H54 (cell line): ENCODE results near the gene TTC39C.
"Not testable (repeated sequence)": the region's sequence is repeated elsewhere in the genome, so short reads cannot be mapped to it uniquely, and the experiment has no call there.

ENCODE experiments used
- DNase-seq: peaks from one replicate; pipeline ENCODE4 v3.0.0; 2011; ENCODE audit warnings: low spot score, mixed read lengths; ENCODE audit not compliant: insufficient read length
- FAIRE-seq: peaks from 3 replicates; lab custom pipeline; 2011; peaks lifted over from hg19 to GRCh38; lab: Jason Lieb, UNC
- POLR2A ChIP-seq: IDR thresholded peaks from 2 replicates; pipeline ENCODE4 v1.6.1; 2011; ENCODE audit warnings: low read depth, mild to moderate bottlenecking, low read length

The TTC39C gene

GRCh38 chr18:24060644-24061043 lies 46.1 kb downstream of the TTC39C start:
- FAIRE-seq (no peak), DNase-seq (no peak)
- TF ChIP-seq POLR2A: no peak

GRCh38 chr18:24063121-24063731 lies 48.7 kb downstream of the TTC39C start:
- no peak for TF ChIP-seq POLR2A
- DNase-seq: peak; percentile 9
- FAIRE-seq: no peak

GRCh38 chr18:24064391-24065100 lies 50.0 kb downstream of the TTC39C start:
- DNase-seq (peak; percentile 5), FAIRE-seq (peak; percentile 87)
- no peak for TF ChIP-seq POLR2A

GRCh38 chr18:24065906-24066305 lies 51.4 kb downstream of the TTC39C start:
- DNase-seq: no peak
- no peak for TF ChIP-seq POLR2A
- FAIRE-seq: no peak

DNA sequence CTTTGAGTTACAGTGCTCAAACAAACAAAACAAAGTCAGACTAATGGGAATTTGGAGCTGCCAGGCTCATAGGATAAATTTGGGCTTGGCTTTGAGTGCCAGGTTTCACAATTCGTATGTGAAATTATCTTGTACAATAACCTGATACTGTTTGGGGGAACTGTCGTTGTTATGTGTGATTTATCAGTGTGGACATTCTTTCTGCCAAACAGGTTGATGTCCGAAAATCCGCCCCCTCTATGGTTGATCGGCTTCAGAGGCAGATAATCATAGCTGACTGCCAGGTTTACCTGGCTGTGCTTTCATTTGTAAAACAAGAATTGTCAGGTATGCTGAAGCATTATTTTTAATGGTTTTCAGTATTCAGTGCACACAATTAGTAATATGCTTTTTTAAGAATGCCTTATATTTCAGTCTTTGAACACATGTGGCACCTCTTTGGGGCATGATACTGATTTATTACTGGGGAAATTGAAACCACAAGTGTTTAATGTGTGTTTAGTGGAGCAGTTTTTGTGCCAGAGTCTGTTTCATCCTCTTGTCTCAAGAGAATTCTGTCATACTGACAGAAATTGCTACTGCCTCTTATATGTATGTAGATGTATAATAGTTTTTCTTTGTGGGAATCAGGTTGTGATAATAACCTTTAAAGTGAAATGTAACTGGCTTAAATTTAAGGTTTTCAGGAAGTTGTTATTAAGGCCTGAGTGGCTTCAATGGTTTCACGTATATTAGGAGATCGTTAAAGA lies 54.6 kb downstream of the TTC39C start:
- DNase-seq: no peak
- FAIRE-seq: no peak
- TF ChIP-seq POLR2A: no peak

DNA sequence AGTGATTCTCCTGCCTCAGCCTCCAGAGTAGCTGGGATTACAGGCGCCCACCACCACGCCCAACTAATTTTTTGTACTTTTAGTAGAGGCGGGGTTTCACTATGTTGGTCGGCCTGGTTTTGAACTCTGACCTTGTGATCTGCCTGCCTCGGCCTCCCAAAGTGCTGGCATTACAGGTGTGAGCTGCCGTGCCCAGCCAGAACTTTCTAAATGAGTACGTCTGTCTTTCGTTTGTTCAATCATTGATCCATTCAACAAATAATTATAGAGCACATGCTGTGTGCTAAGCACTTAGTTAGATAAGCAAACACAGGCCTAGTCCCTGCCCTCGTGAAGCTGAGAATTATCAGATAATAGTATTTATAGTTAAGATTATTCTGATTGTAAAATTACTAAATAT lies 56.5 kb downstream of the TTC39C start:
- TF ChIP-seq POLR2A: no peak
- FAIRE-seq: no peak
- no peak for DNase-seq

GRCh38 chr18:24071779-24072178 lies 57.2 kb downstream of the TTC39C start:
- FAIRE-seq (no peak), DNase-seq (no peak)
- no peak for TF ChIP-seq POLR2A

DNA sequence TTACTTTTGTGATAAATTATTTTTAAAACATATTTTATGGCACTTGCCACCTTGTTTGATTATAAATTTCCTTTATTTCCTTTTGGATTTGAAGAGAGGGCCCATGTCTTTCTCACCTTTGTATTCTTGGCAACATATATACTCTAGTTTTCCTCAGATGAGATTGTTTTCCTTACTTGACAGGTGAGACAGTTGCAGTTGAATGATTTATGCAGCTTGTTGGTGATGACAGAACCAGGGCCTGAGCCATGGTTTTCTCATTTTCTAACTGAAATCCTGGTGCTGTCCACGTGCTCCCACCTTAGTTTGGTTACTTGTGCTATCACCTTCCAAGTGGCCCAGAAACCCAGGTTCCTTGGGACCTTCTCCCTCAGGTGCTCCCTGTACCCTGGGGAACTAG lies 58.2 kb downstream of the TTC39C start:
- no peak for TF ChIP-seq POLR2A
- no peak for FAIRE-seq
- DNase-seq: no peak

DNA sequence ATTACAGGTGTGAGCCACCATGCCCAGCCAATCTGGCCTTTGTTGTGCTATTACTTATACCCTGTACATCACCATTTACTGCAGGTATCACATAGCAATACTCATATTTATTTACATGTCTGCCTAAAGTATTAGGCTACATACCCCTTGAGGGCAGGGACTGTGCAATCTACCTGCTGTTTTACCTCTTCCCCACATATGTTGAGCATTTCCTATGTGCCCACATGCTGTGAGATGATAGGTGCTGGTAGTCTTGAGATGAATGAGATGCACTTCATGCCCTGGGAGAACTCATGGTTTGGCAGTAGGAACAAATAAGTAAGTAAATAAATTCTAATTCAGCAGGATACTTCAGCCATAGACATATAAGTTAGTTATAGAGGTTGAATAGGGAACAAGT lies 59.2 kb downstream of the TTC39C start:
- no peak for FAIRE-seq
- no peak for TF ChIP-seq POLR2A

GRCh38 chr18:24074757-24075156 lies 60.2 kb downstream of the TTC39C start:
- FAIRE-seq, DNase-seq: not testable (repeated sequence)

More for the DNA sequence above, 59.2 kb downstream of the TTC39C start:
- DNase-seq: no peak

DNA sequence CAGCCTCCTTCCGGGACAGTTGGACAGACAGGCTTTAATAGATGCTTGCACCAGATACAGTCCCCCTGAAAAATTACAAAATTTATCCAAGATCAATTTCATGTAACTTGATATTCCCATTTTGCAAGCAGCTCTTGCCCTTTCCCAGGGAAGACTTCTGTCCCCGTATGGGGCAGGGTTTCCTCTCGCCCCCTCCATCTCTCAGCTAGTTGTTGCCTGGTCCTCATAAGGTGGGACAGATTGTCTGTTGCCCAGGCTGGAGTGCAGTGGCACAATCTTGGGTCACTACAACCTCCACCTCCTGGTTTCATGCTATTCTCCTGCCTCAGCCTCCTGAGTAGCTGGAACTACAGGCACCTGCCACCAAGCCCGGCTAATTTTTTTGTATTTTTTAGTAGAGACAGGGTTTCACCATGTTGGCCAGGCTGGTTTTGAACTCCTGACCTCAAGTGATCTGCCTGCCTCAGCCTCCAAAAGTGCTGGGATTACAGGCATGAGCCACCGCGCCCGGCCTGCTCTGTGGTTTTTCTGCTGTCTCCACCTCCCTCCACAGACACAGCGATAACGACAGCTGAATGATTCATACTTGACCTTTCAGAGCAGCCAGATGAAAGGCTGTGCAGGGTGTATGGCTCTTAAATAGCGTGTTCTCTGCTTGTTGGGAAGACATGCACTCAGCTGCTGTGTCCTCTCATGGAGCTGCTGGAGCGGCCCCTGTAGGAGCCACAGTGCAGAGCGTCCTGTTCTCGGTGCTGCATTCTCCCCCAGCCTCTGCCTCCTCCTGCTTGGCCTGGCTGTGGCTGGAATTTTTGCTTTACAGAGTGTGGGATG lies 61.4 kb downstream of the TTC39C start:
- TF ChIP-seq POLR2A: no peak
- DNase-seq (peak; percentile 55), FAIRE-seq (peak; percentile 83)

DNA sequence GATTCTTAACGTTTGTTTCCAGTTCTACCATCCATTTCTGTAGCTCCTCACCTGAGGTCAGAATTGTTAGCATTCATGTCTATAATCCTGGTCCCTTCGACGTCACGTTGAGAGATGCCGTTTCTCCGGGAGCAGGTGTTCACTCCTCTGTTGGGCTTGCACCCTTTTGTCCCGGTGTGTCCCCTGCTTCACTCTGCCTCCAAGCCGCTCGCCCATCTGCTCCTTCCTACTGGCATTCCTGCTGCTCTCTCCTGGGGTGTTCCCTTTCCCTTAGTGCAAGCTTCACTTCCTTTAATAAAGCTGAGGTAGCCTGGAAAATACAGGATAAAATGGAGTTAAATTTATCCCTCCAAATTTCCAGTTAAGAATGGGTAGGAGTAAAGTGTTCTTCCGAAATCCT lies 62.4 kb downstream of the TTC39C start:
- FAIRE-seq (no peak), DNase-seq (no peak)
- no peak for TF ChIP-seq POLR2A

DNA sequence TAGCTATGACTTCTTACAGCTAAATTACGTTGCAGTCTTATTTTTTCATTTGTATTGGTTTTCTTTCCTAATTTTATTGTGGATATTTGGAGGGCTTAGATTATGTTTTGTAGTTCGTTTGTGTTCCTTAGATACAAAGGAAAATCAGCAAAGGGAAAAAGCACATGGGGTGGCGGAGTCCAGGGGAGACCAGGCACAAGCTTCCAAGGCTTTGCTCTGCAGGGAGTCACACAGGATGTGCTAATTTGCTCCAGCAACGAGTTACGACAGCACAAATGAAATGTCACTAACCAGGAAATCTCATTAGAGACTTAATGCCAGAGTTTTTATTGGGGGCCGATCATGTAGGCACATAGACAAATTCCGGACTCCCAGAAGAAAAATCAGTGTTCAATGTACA lies 63.8 kb downstream of the TTC39C start:
- TF ChIP-seq POLR2A: no peak
- no peak for FAIRE-seq
- no peak for DNase-seq

GRCh38 chr18:24080861-24081260 lies 66.3 kb downstream of the TTC39C start:
- FAIRE-seq: no peak
- TF ChIP-seq POLR2A: no peak
- no peak for DNase-seq
